HG02759 (cell line): ENCODE results near the gene BCAS4.

ENCODE experiments used
- ATAC-seq: cut with Tn5 transposase; IDR thresholded peaks from one replicate; pipeline ENCODE4 v1.9.1; 2021; ENCODE audit warnings: mild to moderate bottlenecking, moderate library complexity; ENCODE audit not compliant: unreplicated experiment

The BCAS4 gene

DNA sequence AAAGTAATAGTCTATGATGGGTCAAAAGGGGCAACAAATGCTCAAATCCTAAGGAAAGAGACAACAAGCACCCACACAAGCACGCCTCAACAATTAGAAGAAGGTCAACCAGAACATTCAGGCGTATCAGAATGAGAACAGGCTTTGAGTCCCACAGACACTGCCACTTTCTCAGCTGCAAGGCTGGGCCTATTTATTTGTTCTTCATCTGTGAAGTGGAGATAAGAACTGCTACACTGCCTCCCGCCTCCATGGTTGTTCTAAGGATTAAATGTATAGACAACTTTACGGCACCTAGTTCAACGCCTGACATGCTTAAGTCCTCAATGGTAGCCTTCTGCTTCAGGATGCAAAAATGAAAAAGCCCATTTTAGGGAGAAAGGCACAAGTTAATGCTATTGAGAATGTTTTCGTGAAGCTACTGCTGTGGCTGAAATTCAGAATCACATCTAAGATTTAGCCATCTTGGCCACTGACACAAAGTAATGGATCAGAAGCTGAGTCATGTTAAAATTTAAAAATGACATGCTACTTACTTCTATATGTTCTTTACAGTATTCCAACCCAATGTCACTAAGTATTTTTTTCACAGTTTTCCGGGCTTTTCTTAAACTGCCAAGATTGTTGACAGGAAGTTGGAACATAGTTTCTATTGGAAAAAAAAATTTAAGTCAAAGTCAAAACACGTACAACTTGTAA, 108.6 kb downstream of the BCAS4 start:
- no peak for ATAC-seq

DNA sequence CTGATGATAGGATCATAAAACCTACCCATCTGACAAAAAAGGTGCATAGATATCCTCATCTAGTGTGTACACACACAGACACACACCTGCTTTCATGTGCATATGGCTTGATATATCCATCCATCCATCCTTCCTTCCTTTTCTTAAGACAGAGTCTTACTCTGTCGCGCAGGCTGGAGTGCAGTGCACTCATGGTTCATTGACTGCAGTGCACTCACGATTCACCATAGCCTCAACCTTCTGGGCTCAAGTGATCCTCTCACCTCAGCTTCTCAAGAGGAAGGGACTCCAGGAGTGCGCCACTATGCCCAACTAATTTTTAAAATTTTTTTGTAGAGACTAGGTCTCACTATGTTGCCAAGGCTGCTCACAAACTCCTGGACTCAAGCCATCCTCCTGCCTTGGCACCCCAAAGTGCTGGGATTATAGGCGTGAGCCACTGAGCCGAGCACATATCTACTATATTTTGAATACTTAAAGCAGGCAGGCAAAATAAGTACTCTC, 109.3 kb downstream of the BCAS4 start:
- ATAC-seq: no peak

DNA sequence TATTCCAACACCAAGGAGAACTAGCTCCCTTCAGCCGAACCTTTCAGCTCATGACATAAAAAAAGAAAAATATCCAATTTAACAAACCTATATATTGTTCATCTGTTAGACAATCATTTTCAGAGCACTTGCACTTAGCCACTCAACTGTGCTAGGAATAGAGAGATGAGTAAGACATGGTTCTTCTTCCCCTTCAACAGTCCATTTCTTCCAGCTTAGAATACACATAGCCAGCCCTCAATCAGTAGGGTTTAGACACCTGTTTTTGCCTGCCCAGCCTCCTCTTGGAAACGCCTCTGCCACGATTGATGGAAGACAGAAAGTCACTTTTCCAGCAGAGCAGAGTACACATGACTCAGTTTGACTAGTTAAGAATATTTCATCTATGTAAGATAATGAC, 114.6 kb downstream of the BCAS4 start:
- no peak for ATAC-seq

DNA sequence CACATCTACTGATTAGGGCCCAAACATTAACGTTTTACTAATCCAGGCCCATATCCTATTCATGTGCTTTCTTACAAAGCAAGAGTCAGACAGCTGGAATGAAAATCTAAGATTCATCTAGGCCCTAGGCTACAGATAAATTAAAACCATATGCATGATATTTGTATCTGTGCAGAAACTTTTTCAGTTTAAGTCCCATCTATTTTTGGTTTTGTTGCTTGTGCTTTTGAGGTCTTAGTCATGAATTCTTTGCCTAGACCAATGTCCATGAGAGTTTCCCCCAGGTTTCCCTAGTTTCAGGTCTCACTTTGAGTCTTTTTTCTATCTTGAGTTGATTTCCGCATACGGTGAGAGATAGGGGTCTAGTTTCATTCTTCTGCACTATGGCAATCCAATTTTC, 116.2 kb downstream of the BCAS4 start:
- ATAC-seq: no peak

DNA sequence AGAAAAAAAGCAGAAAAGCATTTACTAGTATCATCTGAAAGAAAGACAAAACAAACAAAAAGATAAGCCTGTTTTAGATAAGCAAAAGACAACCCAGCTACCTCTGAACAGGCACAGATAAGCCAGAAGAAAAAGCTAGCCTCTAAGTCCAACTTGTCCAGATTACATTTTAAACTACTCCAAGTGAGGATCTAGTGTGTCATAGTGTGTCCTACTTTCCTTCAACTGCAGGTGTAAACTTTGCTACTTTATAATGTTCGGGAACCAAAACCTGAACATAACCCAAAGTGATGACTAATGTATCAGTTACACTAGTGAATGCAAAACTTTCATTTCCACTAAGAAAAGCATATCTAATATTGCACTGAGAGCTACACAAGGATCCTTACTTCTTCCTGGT, 116.9 kb downstream of the BCAS4 start:
- ATAC-seq: peak; percentile 52

DNA sequence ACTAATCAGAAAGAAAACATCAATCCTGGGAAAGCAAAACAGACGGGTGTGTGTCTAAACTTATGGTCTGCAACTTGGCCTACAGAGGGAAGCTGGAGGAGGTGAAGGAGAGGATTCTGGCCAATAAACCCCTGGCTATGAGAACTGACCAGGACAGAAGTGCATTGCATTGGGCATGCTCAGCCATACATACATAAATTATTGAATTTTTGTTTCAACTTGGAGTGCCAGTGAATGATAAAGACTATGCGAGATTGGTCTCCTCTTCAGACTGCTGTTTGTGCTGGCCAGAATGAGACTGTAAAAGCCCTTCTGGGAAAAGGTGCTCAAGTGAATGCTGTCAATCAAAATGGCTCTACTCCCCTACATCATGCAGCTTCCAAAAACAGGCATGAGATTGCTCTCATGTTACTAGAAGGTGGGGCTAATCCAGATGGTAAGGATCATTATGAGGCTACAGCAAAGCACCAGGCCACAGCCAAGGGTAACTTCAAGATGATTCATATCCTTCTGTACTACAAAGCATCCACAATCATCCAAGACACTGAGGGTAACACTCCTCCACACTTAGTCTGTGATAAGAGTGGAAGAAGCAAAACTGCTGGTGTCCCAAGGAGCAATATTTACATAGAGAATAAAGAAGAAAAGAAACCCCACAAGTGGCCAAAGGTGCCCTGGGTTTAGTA, 119.0 kb downstream of the BCAS4 start:
- peak; percentile 43 for ATAC-seq

DNA sequence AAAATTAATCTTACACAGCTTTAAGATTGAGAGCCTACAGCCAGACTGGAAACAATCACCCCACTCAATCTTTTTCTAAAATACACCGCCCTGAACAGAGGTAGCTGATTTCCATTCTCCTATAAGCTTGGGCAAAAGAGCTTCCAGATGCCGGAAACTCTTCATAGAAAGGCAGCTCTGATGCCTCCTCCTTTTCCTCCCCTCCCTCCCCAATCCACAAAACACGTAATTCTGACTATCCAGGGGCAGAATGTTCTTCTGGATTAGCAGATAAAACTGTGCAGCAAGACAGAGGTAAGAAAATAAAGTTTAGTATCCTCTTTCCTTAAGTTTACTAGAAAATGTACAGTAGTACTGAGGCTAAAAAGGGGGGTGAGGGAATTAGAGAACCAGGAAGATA, 120.6 kb downstream of the BCAS4 start:
- ATAC-seq: no peak

DNA sequence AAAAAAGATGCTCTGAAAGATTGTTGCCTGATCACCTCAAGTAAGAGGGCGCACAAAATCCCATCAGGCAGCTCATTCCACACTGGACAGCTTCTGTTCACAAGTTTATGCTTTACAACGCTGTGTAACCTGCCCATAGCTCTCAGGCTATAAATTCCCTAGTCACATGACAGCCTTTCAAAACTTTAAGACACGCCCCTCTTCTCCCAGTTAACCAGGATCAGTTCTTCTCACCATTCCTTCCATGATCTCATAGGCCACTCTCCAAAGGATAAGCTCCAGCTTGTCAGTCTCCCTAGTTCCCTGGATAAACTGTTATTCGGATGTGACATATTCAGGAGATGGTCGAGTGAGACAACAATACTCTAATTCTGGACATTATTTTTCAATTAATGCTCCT, 121.4 kb downstream of the BCAS4 start:
- no peak for ATAC-seq

DNA sequence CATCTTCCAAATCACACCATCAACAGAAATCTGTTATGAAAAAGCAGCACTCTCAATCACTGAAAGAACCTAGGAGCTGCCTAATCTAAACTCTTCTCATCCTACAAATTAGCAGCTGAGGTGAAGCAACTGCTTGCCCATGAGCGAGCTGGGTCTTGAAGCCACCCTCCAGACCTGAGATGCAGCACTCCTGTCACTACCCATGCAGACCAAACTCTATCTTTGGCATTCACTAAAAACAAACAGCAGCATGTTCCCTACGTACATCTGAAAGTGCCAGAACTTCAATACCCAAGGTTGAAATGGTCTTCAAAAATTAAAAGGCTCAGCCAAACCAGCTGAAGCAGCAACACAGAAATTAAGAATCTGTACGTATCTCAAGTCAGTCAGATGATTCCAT, 122.1 kb downstream of the BCAS4 start:
- ATAC-seq: no peak

DNA sequence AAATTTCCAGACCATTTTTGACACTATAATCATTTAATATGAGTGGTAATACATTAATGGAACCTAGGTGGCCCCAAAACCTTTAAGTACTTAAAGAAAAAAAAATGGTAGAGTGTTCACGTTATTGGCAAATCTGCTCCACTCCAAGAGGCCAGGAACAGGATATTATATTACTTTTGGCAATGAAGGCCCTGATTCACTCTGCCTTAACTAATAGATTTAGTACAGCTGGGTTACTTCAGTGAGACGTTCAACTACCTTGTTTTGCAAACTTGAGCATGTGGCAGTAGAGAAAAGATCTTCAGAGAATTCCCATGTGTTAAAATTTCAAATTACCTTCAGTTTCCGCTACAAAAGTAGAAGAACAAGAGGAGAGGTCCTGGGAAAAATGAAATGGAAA, 123.5 kb downstream of the BCAS4 start:
- ATAC-seq: no peak

DNA sequence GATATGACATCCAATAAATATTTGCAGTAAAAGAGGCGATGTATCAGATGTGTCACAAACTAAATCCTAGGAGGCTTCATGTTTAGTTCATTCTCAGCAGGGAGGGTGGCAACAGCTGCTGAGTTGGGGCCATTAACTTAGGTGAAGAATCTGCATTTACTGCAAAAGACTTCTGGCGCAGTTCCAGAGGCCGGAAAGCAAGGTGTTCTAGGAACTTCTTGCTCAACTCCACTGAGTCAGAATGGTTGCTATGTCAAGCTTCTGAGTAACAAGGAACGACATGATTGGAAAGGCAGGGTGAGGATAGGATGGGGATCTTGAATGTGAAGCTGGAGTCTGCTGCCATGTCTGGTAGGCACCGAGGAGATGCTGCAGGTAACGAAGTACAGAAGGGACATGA, 124.7 kb downstream of the BCAS4 start:
- ATAC-seq: no peak

DNA sequence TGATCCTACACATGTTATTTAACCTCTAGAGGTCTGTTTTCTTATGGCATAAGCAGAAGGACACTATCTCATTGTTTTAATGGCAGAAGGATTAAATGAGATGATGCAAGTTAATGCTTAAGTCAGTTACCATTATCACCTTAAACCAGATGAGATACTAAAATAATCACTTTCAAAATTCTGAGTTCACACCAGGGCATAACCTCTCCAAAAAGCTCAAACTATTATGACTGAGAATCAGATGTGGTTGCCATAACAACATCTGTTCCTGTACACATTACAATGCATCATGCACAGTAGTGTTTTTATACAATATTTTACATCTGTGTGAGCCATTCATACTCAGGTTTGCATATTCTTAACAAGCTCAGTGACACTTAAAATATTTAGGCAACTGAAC, 126.1 kb downstream of the BCAS4 start:
- ATAC-seq: no peak

DNA sequence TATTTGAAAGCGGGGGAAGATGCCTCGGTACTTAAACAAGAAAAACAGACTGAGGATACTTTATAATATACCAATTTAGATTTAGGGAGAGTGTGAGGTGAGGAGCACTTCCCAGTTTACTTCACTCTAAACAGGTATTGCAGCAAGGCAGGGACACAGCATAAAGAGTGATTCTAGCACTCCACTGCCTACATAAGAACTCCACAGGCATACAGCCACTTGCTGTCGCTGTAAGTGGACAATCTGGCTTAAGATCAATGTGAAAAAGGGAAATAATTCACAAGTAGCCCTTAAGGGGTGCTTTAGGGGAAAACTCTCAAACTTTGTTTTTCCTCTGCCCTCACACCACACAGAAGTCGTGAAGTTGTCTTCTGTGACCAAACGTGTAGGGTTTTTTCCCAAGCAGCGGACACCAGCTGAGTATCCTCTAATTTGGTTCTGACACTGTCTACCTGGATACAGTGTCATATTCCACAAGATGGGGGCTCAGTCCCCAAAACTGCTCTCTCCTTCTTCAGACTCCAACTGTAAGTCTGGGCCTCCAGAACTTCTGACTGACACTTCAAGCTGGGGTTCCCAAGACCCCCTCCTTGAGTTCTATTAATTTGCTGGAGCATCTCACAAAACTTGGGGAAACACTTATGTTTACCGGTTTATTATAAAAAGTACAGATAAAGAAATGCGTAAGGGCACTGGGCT, 127.1 kb downstream of the BCAS4 start:
- ATAC-seq: no peak

DNA sequence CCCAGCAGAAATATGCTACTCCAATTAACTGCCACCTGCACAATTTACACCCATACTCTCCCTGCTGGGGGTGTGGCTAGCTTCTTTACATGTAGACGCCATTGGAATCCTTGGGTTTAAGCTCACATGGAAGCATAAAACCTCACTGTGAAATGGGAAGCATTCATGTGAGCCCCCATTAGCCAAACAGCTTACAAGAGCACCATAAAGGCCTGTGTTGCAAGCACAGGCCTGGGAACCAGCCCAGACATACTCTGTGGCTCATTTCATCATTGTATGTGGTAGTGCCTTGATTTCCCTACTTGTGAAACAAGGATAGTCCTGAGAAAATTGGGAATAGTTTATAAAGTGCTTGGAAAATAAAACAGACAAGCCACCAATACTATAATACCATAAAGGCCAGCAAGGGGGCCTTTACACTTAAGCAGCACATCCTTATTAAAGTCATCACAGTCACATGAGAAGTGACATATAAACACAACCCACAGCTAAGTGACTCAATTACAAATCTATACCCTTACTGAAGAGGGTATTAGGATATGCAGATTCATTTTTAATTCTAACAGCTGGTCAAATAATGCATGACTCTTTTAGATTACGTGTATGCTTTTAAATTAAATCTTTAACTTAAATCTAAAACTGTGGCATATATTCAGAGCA, 129.5 kb downstream of the BCAS4 start:
- no peak for ATAC-seq

DNA sequence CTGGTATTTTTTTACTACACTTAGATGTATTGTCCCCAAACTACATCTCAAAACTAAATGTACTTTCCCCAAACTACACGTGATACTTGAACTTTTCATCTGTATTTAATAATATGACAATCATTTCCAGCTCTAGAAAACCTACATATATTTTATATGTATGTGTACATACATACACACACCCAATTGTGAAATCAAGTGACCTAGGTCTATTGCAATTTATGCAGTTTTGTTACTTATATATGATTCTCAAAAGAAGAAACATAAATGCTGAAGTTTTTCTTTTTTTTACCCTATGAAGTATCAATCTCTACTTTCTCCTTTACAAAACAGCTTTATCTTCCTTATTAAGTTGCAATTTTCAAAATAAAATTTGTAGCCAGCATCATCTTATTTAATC, 131.7 kb downstream of the BCAS4 start:
- ATAC-seq: no peak
